Esophagus mucosa (tissue), 1 donor: ENCODE measurements around the gene SYT9. TPM values are rescaled to one million over a fixed set of nuclear protein-coding genes. Genes with fewer than 3 reads are reported as not detected.
"Not testable (repeated sequence)": the region's sequence is repeated elsewhere in the genome, so short reads cannot be mapped to it uniquely, and the experiment has no call there.

Experiments
- ATAC-seq: fragments of 200-7000 bp; cut with Tn5 transposase; one replicate; pipeline ENCODE4 v1.9.1; 2020
- total RNA-seq: library from RNA; stranded (reverse); gene quantifications from one replicate; pipeline ENCODE4 v1.2.4, GENCODE V29; 2023
- donor health status: DM: yes; HTN: yes; CAD: no.

SYT9 gene
- total RNA-seq, 1 donor from 2014 or later = not detected

DNA sequence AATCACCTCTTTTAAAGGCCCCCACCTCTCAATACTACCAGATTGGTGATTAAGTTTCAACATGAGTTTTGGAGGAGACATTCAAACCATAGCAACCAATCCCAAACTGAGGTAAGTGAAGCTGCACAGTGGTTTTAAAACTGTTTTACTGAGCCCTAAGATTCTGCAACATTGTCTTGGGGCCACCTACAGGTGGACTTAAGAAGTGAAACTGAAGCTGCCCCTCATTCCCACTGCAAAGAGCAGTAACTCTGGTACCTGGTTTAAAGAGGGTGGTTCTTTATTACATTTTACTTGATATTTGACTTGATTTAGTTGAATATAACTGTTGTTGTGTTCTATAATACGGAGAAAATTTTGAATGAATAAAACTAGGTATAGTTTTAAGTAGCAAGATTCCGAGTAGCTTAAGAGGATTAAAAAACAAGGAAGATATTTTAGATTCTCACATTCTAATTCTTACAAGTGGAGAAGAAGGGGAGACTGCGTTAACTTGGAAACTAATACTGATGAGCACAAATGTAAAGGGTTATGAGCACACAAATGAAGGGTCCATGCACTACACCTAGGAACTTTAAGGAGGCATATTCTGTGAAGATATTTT lies 26.7 kb downstream of the SYT9 start:
- ATAC-seq = no peak

GRCh38 chr11:7279676-7280075 lies 28.0 kb downstream of the SYT9 start:
- no peak for ATAC-seq

- ATAC-seq = peak; percentile 77
Measured at GRCh38 chr11:7281079-7281478, 29.4 kb downstream of the SYT9 start.

DNA sequence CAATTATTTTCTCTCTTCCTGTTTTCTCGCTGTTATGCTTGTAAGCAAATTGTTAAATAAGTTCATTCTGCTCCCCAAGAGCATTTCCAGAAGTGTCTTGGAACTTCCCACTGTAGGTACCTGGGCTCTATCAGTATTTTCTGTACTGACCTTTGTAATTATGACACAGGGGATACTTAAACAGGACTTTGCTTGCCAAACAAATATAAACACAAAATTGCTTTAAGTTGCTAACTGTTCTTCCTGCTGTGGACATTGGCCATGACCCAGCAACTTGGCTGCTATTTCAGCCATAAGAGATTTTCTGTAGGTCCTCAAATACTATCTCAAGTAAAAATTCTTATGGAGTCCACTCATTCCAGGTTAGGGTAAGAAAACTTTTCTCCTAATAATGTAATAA lies 30.1 kb downstream of the SYT9 start:
- ATAC-seq = no peak

- no peak for ATAC-seq
Measured at GRCh38 chr11:7286178-7286577, 34.5 kb downstream of the SYT9 start.

DNA sequence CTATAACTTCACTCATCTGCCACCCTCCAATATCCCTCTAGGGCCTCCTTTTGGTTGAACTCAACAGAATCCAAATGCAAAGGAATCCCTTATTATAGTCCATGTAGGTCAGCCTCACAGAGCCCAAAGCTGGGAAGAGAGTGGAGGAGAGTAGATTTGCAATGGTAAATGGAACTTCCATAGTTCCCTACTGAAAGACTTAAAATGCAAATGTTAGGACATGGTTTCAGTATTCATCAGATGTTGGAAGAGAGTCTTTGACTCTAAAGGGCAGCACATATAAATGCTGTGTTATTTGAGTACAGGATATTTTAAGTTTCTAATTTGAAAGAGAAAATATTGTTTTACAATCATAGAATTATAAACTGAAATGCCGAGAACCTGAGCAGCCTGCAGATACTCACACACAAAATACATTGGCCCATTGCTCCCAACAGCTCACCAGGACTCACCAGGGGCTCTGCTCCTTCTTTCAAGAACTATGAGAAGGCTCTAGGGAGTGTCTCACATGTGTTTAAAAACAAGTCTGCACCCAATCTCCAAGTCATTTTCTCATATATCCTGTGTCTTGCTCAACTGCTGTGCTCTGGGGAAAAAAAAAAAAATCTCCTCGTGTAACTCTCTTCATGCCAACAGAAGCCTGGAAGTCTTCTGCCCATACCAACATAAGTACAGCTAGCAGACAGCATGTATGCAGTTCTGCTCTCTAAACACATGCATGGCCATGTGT lies 39.6 kb downstream of the SYT9 start:
- no peak for ATAC-seq

GRCh38 chr11:7292922-7293321 lies 41.2 kb downstream of the SYT9 start:
- ATAC-seq = no peak

- ATAC-seq = no peak
Measured at GRCh38 chr11:7299393-7299792, 47.7 kb downstream of the SYT9 start.

GRCh38 chr11:7300281-7300680 lies 48.6 kb downstream of the SYT9 start:
- no peak for ATAC-seq

GRCh38 chr11:7303146-7303545 lies 51.4 kb downstream of the SYT9 start:
- no peak for ATAC-seq

- no peak for ATAC-seq
Measured at GRCh38 chr11:7306900-7307299, 55.2 kb downstream of the SYT9 start.

- no peak for ATAC-seq
Measured at GRCh38 chr11:7307836-7308235, 56.1 kb downstream of the SYT9 start.

DNA sequence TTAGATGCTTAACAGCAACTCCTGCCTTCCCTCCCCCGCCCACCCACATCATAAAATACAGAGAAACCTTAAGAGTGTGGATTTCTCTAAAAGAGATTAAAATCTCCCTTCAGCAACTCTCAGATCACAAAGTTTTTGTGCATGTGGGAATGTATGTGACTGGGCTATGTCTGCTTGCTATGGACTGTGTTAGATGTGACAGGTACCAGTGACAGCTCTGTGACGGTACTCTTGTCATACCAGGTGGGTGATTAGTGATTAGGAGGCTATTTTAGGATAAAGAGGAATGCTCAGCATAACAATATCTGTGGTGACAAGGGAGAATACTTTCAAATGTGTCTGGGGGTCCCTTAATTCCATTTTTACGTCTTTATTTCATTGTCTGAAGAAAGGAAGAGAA lies 60.2 kb downstream of the SYT9 start:
- ATAC-seq = no peak

- ATAC-seq = no peak
Measured at GRCh38 chr11:7314811-7315604, 63.3 kb downstream of the SYT9 start.

DNA sequence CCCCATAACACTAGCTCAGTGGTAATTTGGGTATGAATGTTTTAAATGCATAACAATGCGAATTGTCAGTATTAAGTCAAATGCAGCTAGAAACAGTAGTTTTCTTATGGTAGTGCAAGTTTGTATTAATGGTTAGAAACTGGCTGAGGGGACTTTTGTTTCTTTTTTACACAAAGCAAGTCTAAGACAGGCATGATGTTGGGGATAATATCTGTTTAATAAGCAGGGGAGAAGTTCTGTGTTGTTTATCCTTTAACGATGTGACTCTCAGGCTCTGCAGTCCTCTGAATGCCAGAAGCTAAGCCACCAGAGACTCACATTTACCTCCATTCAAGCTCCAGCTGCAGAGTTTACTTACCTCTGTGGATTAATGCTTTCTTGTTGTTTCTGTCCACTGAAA lies 67.8 kb downstream of the SYT9 start:
- ATAC-seq = no peak

GRCh38 chr11:7320306-7320705 lies 68.6 kb downstream of the SYT9 start:
- no peak for ATAC-seq

DNA sequence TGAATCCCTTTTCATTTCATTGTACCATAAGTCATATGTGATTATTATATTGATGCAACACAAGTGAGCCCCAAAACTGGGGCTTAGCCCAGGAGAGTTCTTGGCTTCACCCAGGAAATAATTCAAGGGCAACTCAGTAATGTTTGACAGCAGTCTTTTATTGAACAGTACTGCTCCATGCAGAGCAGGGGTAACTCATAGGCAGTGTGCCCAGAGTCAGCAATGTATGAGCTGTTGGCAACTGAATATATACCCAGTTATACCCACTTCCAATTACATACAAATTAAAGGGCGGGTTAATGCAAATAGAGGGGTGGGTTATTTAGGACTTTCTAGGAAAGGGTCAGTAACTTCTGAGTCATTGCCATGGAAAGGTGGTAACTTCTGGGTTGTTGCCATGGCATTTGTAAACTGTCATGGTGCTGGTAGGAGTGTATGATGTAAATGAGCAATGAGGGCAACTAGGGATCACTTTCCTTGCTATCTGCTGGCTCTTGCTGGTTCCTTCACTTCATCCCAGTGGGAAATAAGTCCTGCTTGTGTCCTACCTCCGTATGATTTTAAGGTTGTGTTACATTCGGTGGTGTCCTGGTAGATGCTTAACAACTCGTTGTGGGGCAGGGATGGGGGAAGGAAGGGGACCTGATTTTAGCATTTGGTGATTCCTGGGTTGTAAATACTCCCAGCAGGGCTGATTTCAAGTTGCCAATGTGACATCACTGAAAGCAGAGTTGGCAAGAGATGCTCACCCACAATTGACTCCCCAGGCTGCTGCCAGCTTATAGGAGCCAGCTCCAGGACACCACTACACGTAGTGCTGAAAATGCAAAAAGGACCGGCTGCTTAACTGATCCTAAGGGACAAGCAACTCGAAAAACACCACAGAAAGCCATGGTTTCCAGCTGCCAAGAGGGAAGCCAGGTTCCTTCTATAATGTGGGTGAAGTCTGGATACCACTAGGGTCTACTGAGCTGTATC lies 70.1 kb downstream of the SYT9 start:
- ATAC-seq = no peak

DNA sequence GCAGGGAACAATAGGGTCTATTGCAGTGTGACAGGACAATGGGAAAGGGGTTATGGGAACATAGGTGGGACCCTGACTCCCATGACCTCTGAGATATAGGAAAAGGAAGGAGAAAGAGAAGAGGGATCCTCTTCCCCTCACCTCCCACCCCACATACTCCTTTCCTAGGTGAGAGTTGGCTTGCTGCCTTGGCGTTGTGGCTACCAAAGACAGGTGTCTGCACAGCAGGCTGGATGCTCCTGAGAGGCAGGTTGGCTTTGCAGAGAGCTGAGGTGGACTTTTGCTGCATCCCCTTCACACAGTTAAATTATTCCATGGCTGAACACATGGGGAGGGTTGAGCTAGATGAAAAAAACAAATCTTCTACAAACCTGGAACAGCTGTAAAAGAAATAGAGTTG lies 80.7 kb downstream of the SYT9 start:
- ATAC-seq = no peak

- no peak for ATAC-seq
Measured at GRCh38 chr11:7332962-7333361, 81.3 kb downstream of the SYT9 start.

- not testable (repeated sequence) for ATAC-seq
Measured at GRCh38 chr11:7335442-7335841, 83.7 kb downstream of the SYT9 start.

DNA sequence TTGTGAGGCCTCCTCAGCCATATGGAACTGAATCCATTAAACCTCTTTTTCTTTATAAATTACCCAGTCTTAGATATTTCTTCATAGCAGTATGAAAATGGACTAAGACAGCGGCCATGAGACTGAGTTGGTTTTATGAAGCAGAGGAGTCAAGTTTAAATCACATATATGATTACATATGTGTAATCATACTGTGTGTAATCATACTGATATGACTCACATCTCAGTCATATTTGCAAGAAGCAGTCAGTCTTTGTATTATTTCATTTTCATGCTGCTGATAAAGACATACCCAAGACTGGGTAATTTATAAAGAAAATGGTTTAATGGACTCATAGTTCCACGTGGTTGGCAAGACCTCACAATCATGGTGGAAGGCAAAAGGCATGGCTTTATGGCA lies 89.8 kb downstream of the SYT9 start:
- ATAC-seq = no peak

GRCh38 chr11:7347611-7348431 lies 96.1 kb downstream of the SYT9 start:
- no peak for ATAC-seq
